ENCODE results near the gene DYNC1LI1.

Gene DYNC1LI1

GRCh38 chr3:32495085-32495484 lies 75.6 kb downstream of the DYNC1LI1 start:
- no peak overlapping the region for H3K9ac ChIP-seq (ENCODE audit: low read depth, low read length)
- peaks cover 9% of the 10 kb centered on the region; the same call in 1 of the 2 replicates for H4K20me1 ChIP-seq (ENCODE audit: insufficient read depth, low read length)
- ATAC-seq (ENCODE audit: insufficient read depth, low read depth): no peak
- H3K4me3 ChIP-seq (ENCODE audit: low read depth in 1 of 2, low read length in 2 of 2): no peak overlapping the region
- no peak for DNase-seq
- H3K27ac ChIP-seq (ENCODE audit: low read length): no peak overlapping the region
- no peak overlapping the region for H3K4me2 ChIP-seq (ENCODE audit: insufficient read depth, low read length)
- H2AFZ ChIP-seq (ENCODE audit: low read depth, low read length): no peak overlapping the region
- peaks cover 11% of the 10 kb centered on the region for H3K36me3 ChIP-seq (ENCODE audit: insufficient read depth, low read length)
- peaks cover 9% of the 10 kb centered on the region; the same call in 1 of the 2 replicates for H3K4me1 ChIP-seq (ENCODE audit: insufficient read depth, low read length)
- H3K27me3 ChIP-seq (ENCODE audit: insufficient read depth, low read length, poor library complexity): no peaks in the 10 kb centered on the region
- H3K79me2 ChIP-seq (ENCODE audit: insufficient read depth, low read length): peaks cover 72% of the 10 kb centered on the region
- TF ChIP-seq EZH2 (IDR thresholded peaks at IDR 0.05; ENCODE audit: borderline replicate concordance, low read depth, low read length, severe bottlenecking) (no peak), CTCF (IDR thresholded peaks at IDR 0.05; ENCODE audit: borderline replicate concordance, extremely low read depth, low read length, poor library complexity, severe bottlenecking) (no peak)
- H3K9me3 ChIP-seq (ENCODE audit: insufficient read depth, low read length, severe bottlenecking): no peaks in the 10 kb centered on the region

GRCh38 chr3:32493437-32494414 lies 76.9 kb downstream of the DYNC1LI1 start:
- no peak overlapping the region for H3K4me2 ChIP-seq (ENCODE audit: insufficient read depth, low read length)

GRCh38 chr3:32492684-32493436 lies 77.8 kb downstream of the DYNC1LI1 start:
- Histone ChIP-seq H3K9ac (ENCODE audit: low read depth, low read length) (no peak overlapping the region), H2AFZ (ENCODE audit: low read depth, low read length) (no peak overlapping the region), H3K4me3 (ENCODE audit: low read depth in 1 of 2, low read length in 2 of 2) (no peak overlapping the region), H3K27me3 (ENCODE audit: insufficient read depth, low read length, poor library complexity) (no peaks in the 10 kb centered on the region), H3K79me2 (ENCODE audit: insufficient read depth, low read length) (peaks cover 52% of the 10 kb centered on the region), H3K4me2 (ENCODE audit: insufficient read depth, low read length) (no peak overlapping the region), H3K9me3 (ENCODE audit: insufficient read depth, low read length, severe bottlenecking) (no peaks in the 10 kb centered on the region), H3K4me1 (ENCODE audit: insufficient read depth, low read length) (no peaks in the 10 kb centered on the region), H3K27ac (ENCODE audit: low read length) (no peak overlapping the region), H3K36me3 (ENCODE audit: insufficient read depth, low read length) (peaks cover 12% of the 10 kb centered on the region), H4K20me1 (ENCODE audit: insufficient read depth, low read length) (peaks cover 9% of the 10 kb centered on the region; the same call in 1 of the 2 replicates)
- DNase-seq (no peak), ATAC-seq (ENCODE audit: insufficient read depth, low read depth) (no peak)
- TF ChIP-seq EZH2 (IDR thresholded peaks at IDR 0.05; ENCODE audit: borderline replicate concordance, low read depth, low read length, severe bottlenecking): no peak
- TF ChIP-seq CTCF (IDR thresholded peaks at IDR 0.05; ENCODE audit: borderline replicate concordance, extremely low read depth, low read length, poor library complexity, severe bottlenecking): no peak

More at GRCh38 chr3:32493437-32494414, 76.9 kb downstream of the DYNC1LI1 start:
- Histone ChIP-seq H3K27me3 (ENCODE audit: insufficient read depth, low read length, poor library complexity) (no peaks in the 10 kb centered on the region), H2AFZ (ENCODE audit: low read depth, low read length) (no peak overlapping the region), H3K79me2 (ENCODE audit: insufficient read depth, low read length) (peaks cover 60% of the 10 kb centered on the region), H3K4me3 (ENCODE audit: low read depth in 1 of 2, low read length in 2 of 2) (no peak overlapping the region), H3K9ac (ENCODE audit: low read depth, low read length) (no peak overlapping the region), H4K20me1 (ENCODE audit: insufficient read depth, low read length) (peaks cover 9% of the 10 kb centered on the region; the same call in 1 of the 2 replicates), H3K36me3 (ENCODE audit: insufficient read depth, low read length) (peaks cover 11% of the 10 kb centered on the region), H3K27ac (ENCODE audit: low read length) (no peak overlapping the region), H3K4me1 (ENCODE audit: insufficient read depth, low read length) (no peaks in the 10 kb centered on the region), H3K9me3 (ENCODE audit: insufficient read depth, low read length, severe bottlenecking) (no peaks in the 10 kb centered on the region)
- ATAC-seq (ENCODE audit: insufficient read depth, low read depth) (no peak), DNase-seq (no peak)
- TF ChIP-seq EZH2 (IDR thresholded peaks at IDR 0.05; ENCODE audit: borderline replicate concordance, low read depth, low read length, severe bottlenecking): no peak
- TF ChIP-seq CTCF (IDR thresholded peaks at IDR 0.05; ENCODE audit: borderline replicate concordance, extremely low read depth, low read length, poor library complexity, severe bottlenecking): no peak
